ENCODE measurements around the gene ZIC1.

GRCh38 chr3:147381596-147381995 is 27.6 kb upstream of the ZIC1 start:
- TF ChIP-seq EZH2 (IDR thresholded peaks at IDR 0.05; ENCODE audit: low read depth), result no peak
- TF ChIP-seq CTCF (conservative IDR thresholded peaks at IDR 0.05), result no peak

Data from PC-9 (cell line).